ENCODE results near the gene LEMD2.

The LEMD2 gene

GRCh38 chr6:33777398-33778388 is 11.2 kb downstream of the LEMD2 start:
- TF ChIP-seq GATA2 (IDR thresholded peaks at IDR 0.05; ENCODE audit: low read depth, low read length) (no peak), GATA3 (IDR thresholded peaks at IDR 0.05; ENCODE audit: low read depth, low read length) (no peak)

DNA sequence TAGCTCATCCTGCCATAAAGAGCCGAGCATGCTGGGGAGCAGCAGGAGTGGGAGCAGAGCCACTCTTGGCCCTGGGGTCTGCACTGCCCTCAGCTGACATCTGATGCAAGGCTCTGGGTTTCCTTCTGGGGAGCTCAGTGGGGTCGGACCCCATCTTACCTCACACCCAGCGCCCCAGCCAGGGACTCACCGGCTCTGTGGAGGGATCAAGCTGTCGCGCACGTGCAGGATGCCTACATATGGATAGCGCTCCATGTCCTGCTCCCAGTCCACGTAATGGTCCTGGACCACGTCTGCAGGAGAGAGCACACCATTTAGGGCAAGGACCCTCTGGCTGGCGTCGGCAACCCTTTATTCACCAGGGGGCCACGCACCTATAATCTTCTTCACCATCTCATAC is 12.2 kb downstream of the LEMD2 start:
- TF ChIP-seq GATA2 (IDR thresholded peaks at IDR 0.05; ENCODE audit: low read depth, low read length) (no peak), GATA3 (IDR thresholded peaks at IDR 0.05; ENCODE audit: low read depth, low read length) (no peak)

- TF ChIP-seq GATA3 (IDR thresholded peaks at IDR 0.05; ENCODE audit: low read depth, low read length) (no peak), GATA2 (IDR thresholded peaks at IDR 0.05; ENCODE audit: low read depth, low read length) (no peak)
These were observed 12.7 kb downstream of the LEMD2 start for GRCh38 chr6:33776186-33776585.

DNA sequence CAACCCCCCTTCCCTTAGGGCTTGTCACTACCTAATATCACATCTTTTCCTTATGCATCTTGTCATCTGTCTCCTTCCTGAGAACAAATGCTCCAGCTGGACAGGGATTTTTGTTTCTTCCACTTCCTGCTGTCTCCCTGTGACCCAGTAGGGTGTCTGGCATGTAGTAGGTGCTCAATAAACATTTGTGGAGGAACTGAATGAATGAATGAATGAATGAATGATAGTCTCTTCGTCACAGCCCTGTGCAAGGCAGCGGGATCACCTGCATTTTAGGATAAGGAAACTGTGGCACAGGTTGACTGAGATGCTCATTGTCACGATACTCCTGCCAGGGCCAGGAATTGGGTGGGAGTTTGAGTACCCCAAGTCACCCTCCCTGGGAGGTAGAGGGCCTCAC is 14.2 kb downstream of the LEMD2 start:
- TF ChIP-seq GATA3 (IDR thresholded peaks at IDR 0.05; ENCODE audit: low read depth, low read length) (no peak), GATA2 (IDR thresholded peaks at IDR 0.05; ENCODE audit: low read depth, low read length) (no peak)

GRCh38 chr6:33772902-33773472 is 15.9 kb downstream of the LEMD2 start:
- no peak for TF ChIP-seq GATA2 (IDR thresholded peaks at IDR 0.05; ENCODE audit: low read depth, low read length)
- TF ChIP-seq GATA3 (IDR thresholded peaks at IDR 0.05; ENCODE audit: low read depth, low read length): no peak

DNA sequence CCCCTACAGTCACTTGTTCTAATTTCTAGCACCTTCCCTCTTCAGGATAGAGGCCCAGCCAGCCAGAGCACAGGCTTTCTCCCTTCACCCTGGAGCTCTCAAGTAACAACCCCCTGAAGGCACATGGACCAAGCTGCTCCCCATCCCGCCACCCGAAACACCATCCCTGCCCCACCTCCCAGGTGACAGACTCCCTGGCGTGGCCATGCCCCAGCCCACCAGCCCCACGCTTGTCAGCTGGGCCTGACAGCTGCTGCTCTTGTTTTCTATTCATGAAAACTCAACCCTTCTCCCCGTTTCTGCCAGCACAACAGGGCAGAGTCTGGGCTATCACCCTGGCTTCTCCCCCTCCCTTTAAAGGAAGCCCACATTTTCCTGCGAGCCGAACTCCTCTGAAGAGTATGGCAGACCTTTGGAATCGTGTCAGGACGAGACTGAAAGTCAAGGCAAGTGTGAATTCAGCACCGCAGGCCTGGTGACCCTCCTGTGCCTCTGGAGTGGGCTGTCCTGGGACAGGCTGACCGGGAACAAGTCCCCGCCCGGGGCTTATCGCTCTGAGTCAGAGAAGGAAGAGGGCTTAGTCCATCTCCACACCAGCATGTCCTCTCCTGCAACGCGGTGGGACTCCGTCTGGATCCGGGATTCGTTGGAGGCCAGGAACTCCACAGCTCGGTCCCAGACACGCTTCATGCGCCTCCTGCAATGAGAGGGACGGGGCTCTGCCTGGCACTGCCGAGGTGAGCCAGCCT is 16.7 kb downstream of the LEMD2 start:
- TF ChIP-seq GATA3 (IDR thresholded peaks at IDR 0.05; ENCODE audit: low read depth, low read length) (no peak), GATA2 (IDR thresholded peaks at IDR 0.05; ENCODE audit: low read depth, low read length) (no peak)

- TF ChIP-seq GATA3 (IDR thresholded peaks at IDR 0.05; ENCODE audit: low read depth, low read length): no peak
- no peak for TF ChIP-seq GATA2 (IDR thresholded peaks at IDR 0.05; ENCODE audit: low read depth, low read length)
These were observed 17.5 kb downstream of the LEMD2 start for GRCh38 chr6:33771146-33772081.

GRCh38 chr6:33770833-33771145 is 18.1 kb downstream of the LEMD2 start:
- TF ChIP-seq GATA3 (IDR thresholded peaks at IDR 0.05; ENCODE audit: low read depth, low read length): no peak
- no peak for TF ChIP-seq GATA2 (IDR thresholded peaks at IDR 0.05; ENCODE audit: low read depth, low read length)

GRCh38 chr6:33770124-33770832 is 18.7 kb downstream of the LEMD2 start:
- TF ChIP-seq GATA3 (IDR thresholded peaks at IDR 0.05; ENCODE audit: low read depth, low read length): no peak
- TF ChIP-seq GATA2 (IDR thresholded peaks at IDR 0.05; ENCODE audit: low read depth, low read length): no peak

- TF ChIP-seq GATA3 (IDR thresholded peaks at IDR 0.05; ENCODE audit: low read depth, low read length): no peak
- TF ChIP-seq GATA2 (IDR thresholded peaks at IDR 0.05; ENCODE audit: low read depth, low read length): no peak
These were observed 19.6 kb downstream of the LEMD2 start for GRCh38 chr6:33769248-33769821.

DNA sequence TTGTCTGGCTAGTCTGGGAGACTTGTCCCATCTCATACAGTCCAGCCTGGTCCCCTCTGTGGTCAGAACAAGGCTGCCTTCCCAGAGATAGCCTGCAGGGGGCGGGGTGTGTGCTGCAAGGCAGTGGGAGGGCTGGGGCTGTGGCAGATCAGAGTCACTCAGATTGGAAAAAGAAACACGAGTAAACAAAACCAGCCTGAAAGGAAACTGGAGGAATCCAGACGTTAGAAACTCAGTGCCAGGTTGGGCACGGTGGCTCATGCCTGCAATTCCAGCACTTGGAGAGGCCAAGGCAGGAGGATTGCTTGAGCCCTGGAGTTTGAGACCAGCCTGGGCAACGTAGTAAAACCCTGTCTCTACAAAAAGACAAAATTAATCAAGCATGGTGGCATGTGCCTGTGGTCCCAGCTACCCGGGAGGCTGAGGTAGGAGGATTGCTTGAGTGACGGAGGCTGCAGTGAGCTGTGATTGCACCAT is 20.2 kb downstream of the LEMD2 start:
- no peak for TF ChIP-seq GATA2 (IDR thresholded peaks at IDR 0.05; ENCODE audit: low read depth, low read length)
- TF ChIP-seq GATA3 (IDR thresholded peaks at IDR 0.05; ENCODE audit: low read depth, low read length): no peak

Measured in SH-SY5Y (cell line).